ENCODE data around the gene POC1A. TPM values are rescaled to one million over a fixed set of nuclear protein-coding genes. Genes with fewer than 3 reads are reported as not detected.

Gene POC1A
- total and polyA plus RNA-seq, 2 experiments from 2014 or later: 19.1 to 26.7 TPM

DNA sequence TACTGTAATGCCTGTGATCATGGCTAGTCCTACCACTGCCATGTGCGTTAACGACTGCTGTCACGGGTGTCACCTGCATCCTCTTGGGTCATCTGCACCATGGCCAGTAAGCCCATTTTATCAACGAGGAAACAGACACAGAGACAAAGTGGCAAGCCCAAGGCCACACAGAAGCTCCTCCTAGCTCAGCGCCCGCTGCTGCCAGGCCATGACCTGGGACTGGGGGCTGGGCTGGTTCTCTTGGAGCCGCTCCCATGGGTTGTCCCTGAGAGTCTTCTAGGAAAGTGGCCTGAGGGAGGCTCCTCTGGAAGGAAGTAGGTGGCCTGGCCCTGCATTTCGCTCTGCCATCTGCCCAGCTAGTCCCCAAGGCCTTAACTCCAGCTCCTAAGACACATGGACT lies 102.8 kb downstream of the POC1A start:
- Histone ChIP-seq H3K4me2 (no peak overlapping the region), H3K27ac (ENCODE audit: low read depth) (no peak overlapping the region), H3K4me1 (ENCODE audit: insufficient read depth) (peaks cover 14% of the 10 kb centered on the region), H3K9me2 (ENCODE audit: insufficient read depth) (no peaks in the 10 kb centered on the region), H2AFZ (no peak overlapping the region), H4K20me1 (replicated peaks; ENCODE audit: insufficient read depth) (no peaks in the 10 kb centered on the region), H3K36me3 (ENCODE audit: insufficient read depth) (no peaks in the 10 kb centered on the region), H3K79me2 (replicated peaks; ENCODE audit: insufficient read depth) (peaks cover 11% of the 10 kb centered on the region), H3K4me3 (no peak overlapping the region), H3F3A (replicated peaks; ENCODE audit: low read depth) (0 out of 2 replicates have a peak, but pooled peaks cover 5% of the 10 kb centered on the region), H3K27me3 (ENCODE audit: insufficient read depth) (peaks cover 6% of the 10 kb centered on the region; the same call in 1 of the 2 replicates)
- H3K4me1 Mint-ChIP-seq: peaks cover 26% of the 10 kb centered on the region
- ATAC-seq (no peak), DNase-seq (ENCODE audit: low spot score) (no peak)
- H3K27me3 Mint-ChIP-seq (ENCODE audit: insufficient read depth, low read depth, poor library complexity): peaks cover 11% of the 10 kb centered on the region
- H3K27ac Mint-ChIP-seq: no peak overlapping the region
- no peak overlapping the region for H3K4me3 Mint-ChIP-seq
- H3K36me3 Mint-ChIP-seq (ENCODE audit: low read depth): peaks cover 34% of the 10 kb centered on the region
- H3K9me3 Mint-ChIP-seq: no peaks in the 10 kb centered on the region
- TF ChIP-seq EZH2phosphoT487 (IDR thresholded peaks at IDR 0.05; ENCODE audit: unreplicated experiment): no peak
- TF ChIP-seq CTCF (conservative IDR thresholded peaks at IDR 0.05; ENCODE audit: low read depth in 2 of 2): no peak
- TF ChIP-seq, protein P1, sequence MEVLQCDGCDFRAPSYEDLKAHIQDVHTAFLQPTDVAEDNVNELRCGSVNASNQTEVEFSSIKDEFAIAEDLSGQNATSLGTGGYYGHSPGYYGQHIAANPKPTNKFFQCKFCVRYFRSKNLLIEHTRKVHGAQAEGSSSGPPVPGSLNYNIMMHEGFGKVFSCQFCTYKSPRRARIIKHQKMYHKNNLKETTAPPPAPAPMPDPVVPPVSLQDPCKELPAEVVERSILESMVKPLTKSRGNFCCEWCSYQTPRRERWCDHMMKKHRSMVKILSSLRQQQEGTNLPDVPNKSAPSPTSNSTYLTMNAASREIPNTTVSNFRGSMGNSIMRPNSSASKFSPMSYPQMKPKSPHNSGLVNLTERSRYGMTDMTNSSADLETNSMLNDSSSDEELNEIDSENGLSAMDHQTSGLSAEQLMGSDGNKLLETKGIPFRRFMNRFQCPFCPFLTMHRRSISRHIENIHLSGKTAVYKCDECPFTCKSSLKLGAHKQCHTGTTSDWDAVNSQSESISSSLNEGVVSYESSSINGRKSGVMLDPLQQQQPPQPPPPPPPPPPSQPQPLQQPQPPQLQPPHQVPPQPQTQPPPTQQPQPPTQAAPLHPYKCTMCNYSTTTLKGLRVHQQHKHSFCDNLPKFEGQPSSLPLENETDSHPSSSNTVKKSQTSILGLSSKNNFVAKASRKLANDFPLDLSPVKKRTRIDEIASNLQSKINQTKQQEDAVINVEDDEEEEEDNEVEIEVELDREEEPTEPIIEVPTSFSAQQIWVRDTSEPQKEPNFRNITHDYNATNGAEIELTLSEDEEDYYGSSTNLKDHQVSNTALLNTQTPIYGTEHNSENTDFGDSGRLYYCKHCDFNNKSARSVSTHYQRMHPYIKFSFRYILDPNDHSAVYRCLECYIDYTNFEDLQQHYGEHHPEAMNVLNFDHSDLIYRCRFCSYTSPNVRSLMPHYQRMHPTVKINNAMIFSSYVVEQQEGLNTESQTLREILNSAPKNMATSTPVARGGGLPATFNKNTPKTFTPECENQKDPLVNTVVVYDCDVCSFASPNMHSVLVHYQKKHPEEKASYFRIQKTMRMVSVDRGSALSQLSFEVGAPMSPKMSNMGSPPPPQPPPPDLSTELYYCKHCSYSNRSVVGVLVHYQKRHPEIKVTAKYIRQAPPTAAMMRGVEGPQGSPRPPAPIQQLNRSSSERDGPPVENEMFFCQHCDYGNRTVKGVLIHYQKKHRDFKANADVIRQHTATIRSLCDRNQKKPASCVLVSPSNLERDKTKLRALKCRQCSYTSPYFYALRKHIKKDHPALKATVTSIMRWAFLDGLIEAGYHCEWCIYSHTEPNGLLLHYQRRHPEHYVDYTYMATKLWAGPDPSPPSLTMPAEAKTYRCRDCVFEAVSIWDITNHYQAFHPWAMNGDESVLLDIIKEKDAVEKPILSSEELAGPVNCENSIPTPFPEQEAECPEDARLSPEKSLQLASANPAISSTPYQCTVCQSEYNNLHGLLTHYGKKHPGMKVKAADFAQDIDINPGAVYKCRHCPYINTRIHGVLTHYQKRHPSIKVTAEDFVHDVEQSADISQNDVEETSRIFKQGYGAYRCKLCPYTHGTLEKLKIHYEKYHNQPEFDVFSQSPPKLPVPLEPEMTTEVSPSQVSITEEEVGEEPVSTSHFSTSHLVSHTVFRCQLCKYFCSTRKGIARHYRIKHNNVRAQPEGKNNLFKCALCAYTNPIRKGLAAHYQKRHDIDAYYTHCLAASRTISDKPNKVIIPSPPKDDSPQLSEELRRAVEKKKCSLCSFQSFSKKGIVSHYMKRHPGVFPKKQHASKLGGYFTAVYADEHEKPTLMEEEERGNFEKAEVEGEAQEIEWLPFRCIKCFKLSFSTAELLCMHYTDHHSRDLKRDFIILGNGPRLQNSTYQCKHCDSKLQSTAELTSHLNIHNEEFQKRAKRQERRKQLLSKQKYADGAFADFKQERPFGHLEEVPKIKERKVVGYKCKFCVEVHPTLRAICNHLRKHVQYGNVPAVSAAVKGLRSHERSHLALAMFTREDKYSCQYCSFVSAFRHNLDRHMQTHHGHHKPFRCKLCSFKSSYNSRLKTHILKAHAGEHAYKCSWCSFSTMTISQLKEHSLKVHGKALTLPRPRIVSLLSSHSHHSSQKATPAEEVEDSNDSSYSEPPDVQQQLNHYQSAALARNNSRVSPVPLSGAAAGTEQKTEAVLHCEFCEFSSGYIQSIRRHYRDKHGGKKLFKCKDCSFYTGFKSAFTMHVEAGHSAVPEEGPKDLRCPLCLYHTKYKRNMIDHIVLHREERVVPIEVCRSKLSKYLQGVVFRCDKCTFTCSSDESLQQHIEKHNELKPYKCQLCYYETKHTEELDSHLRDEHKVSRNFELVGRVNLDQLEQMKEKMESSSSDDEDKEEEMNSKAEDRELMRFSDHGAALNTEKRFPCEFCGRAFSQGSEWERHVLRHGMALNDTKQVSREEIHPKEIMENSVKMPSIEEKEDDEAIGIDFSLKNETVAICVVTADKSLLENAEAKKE (CRISPR knock-in tag; IDR thresholded peaks at IDR 0.05): no peak
- no peak for TF ChIP-seq STAT1 (IDR thresholded peaks at IDR 0.05; ENCODE audit: unreplicated experiment)
- TF ChIP-seq NANOG (IDR thresholded peaks at IDR 0.05; ENCODE audit: borderline replicate concordance): no peak
- no peak for TF ChIP-seq POLR2AphosphoS5 (IDR thresholded peaks at IDR 0.05; ENCODE audit: low read depth)
- TF ChIP-seq, protein P2, sequence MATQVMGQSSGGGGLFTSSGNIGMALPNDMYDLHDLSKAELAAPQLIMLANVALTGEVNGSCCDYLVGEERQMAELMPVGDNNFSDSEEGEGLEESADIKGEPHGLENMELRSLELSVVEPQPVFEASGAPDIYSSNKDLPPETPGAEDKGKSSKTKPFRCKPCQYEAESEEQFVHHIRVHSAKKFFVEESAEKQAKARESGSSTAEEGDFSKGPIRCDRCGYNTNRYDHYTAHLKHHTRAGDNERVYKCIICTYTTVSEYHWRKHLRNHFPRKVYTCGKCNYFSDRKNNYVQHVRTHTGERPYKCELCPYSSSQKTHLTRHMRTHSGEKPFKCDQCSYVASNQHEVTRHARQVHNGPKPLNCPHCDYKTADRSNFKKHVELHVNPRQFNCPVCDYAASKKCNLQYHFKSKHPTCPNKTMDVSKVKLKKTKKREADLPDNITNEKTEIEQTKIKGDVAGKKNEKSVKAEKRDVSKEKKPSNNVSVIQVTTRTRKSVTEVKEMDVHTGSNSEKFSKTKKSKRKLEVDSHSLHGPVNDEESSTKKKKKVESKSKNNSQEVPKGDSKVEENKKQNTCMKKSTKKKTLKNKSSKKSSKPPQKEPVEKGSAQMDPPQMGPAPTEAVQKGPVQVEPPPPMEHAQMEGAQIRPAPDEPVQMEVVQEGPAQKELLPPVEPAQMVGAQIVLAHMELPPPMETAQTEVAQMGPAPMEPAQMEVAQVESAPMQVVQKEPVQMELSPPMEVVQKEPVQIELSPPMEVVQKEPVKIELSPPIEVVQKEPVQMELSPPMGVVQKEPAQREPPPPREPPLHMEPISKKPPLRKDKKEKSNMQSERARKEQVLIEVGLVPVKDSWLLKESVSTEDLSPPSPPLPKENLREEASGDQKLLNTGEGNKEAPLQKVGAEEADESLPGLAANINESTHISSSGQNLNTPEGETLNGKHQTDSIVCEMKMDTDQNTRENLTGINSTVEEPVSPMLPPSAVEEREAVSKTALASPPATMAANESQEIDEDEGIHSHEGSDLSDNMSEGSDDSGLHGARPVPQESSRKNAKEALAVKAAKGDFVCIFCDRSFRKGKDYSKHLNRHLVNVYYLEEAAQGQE (IDR thresholded peaks at IDR 0.05; ENCODE audit: unreplicated experiment): no peak
- no peak for TF ChIP-seq ZNF114 (CRISPR knock-in tag; IDR thresholded peaks at IDR 0.05)
- TF ChIP-seq ZNF331 (CRISPR knock-in tag; IDR thresholded peaks at IDR 0.05; ENCODE audit: low read depth): no peak
- TF ChIP-seq ETS1 (IDR thresholded peaks at IDR 0.05): no peak
- no peak for TF ChIP-seq EZH2 (IDR thresholded peaks at IDR 0.05; ENCODE audit: low read depth, unreplicated experiment)
- TF ChIP-seq JUNB (IDR thresholded peaks at IDR 0.05; ENCODE audit: unreplicated experiment): no peak
- TF ChIP-seq CREB1 (CRISPR knock-in tag; IDR thresholded peaks at IDR 0.05; ENCODE audit: low read depth): no peak

All from GM23338 (cell line).